Measurements from ENCODE around the gene TSEN15. TPM values are rescaled to one million over a fixed set of nuclear protein-coding genes. Genes with fewer than 3 reads are reported as not detected.

Gene TSEN15
- total RNA-seq, 1 donor from 2014 or later: 26.4 TPM

Other genes starting within 250 kb of the TSEN15 start
- 18.9 TPM for gene RGL1, start 246.6 kb upstream of the TSEN15 start, total RNA-seq
- gene COLGALT2, start 14.0 kb upstream of the TSEN15 start, total RNA-seq: 3.6 TPM